Measurements from ENCODE around the gene TMIGD3.

DNA sequence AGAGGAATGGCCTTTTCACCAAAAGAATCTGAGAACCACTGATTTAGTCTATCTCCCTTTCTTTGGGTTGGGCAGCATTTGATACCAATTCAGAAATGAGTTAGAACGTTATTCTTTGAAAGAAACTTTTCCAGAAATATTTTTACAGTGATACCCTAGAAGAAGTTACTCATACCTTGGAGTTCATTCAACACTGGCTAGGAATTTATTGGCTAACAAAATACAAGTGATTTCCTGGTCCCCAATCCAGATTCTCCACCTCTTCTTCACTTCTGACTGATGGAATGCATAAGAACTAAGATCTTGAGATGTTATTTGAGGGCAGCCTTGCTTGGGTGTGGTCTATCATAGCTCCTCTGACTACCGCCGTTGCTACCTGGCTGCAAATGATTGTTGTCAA is 20.3 kb downstream of the TMIGD3 start:
- TF ChIP-seq, protein P1, sequence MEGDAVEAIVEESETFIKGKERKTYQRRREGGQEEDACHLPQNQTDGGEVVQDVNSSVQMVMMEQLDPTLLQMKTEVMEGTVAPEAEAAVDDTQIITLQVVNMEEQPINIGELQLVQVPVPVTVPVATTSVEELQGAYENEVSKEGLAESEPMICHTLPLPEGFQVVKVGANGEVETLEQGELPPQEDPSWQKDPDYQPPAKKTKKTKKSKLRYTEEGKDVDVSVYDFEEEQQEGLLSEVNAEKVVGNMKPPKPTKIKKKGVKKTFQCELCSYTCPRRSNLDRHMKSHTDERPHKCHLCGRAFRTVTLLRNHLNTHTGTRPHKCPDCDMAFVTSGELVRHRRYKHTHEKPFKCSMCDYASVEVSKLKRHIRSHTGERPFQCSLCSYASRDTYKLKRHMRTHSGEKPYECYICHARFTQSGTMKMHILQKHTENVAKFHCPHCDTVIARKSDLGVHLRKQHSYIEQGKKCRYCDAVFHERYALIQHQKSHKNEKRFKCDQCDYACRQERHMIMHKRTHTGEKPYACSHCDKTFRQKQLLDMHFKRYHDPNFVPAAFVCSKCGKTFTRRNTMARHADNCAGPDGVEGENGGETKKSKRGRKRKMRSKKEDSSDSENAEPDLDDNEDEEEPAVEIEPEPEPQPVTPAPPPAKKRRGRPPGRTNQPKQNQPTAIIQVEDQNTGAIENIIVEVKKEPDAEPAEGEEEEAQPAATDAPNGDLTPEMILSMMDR (tag by site-specific recombination; IDR thresholded peaks at IDR 0.05), result no peak
- TF ChIP-seq GLI4 (tag by site-specific recombination; IDR thresholded peaks at IDR 0.05) (no peak), ZIC2 (tag by site-specific recombination; IDR thresholded peaks at IDR 0.05) (no peak), ZNF138 (tag by site-specific recombination; IDR thresholded peaks at IDR 0.05; ENCODE audit: borderline replicate concordance) (no peak), ZNF202 (tag by site-specific recombination; IDR thresholded peaks at IDR 0.05; ENCODE audit: borderline replicate concordance) (no peak), HOXD13 (CRISPR knock-in tag; IDR thresholded peaks at IDR 0.05; ENCODE audit: borderline replicate concordance) (no peak), ZNF24 (tag by site-specific recombination; IDR thresholded peaks at IDR 0.05) (no peak), ZNF335 (tag by site-specific recombination; conservative IDR thresholded peaks at IDR 0.05) (no peak), ZBTB17 (tag by site-specific recombination; IDR thresholded peaks at IDR 0.05) (no peak)

Data from HEK293 (cell line).